GM18508 (cell line): Measurements from ENCODE around the gene DAAM1.

Experiments
- ATAC-seq: cut with Tn5 transposase; IDR thresholded peaks from one replicate; pipeline ENCODE4 v1.9.1; 2021; ENCODE audit warnings: moderate number of reproducible peaks; ENCODE audit not compliant: insufficient read depth, unreplicated experiment

Gene DAAM1

DNA sequence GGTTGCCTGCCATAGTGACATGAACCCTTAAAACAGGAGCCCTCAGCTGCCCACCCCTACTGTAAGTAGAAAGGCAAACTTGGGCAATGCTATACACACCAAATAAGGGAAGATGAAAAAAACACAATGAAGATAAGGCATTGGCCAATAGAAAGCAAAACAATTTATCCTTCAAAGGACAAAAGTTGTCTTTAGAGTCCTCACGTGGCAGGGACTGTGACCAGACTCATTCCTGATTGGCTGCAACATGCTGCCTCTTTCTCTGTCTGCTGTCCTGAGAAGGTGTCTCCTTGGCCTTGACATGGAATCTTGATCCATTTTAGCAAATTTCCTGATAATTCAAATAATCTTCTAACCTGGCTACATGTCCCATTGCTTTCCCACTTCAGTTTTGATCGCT is 144.8 kb downstream of the DAAM1 start:
- ATAC-seq: no peak

DNA sequence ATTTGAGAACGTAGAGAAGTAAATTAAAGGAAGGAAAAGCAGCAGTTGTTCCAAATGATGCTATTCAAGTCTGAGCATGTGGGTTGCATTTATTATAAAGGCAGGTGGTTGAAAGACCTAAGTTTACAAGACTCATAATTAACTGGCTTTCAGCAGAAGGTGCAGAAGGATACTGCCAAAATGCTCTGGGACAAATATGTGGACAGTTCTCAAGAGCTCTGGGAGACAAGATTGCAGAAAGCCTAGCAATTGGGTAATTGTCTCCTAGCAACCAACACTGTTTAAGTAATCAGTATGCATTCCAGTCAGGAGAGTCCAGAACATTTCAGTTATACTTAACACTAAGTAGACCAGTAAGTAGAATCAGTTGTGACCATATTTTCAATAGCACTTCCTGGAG is 145.2 kb downstream of the DAAM1 start:
- ATAC-seq: no peak

DNA sequence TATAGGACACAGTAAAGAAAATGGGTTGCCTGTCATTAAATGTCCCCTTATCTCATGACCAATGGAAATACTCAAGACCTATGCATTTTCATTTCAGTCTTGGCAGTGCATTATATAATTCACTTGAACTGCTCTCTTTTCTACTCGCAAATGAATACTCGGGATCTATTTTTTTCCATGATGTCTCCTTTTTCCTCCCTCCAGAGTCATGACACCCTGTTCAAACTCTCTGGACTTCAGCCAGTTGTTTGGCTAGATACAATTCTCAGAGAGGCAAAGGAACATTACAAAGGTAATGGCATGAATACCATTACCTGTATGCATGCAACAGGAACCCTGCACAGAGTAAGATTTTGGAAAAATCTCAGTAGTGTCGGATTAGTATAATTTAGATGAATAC is 145.8 kb downstream of the DAAM1 start:
- no peak for ATAC-seq

DNA sequence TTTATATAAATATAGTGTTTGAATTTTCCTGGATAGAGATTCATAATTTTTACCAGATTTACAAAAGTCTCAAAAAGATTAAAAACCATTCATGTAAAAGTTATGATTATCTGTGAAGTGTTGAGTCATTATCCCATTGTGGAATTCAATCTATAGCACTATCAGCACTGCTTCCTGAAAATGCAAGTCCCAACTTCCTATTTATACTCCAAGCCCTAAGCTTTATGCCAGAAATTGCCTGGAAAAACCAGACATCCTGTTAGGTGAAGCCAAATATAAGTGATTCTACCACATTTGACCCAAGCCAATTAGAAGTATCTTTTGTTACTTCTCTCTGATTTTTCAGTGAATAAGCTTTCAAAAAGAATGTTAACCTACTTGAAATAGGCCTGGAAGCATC is 147.6 kb downstream of the DAAM1 start:
- no peak for ATAC-seq

DNA sequence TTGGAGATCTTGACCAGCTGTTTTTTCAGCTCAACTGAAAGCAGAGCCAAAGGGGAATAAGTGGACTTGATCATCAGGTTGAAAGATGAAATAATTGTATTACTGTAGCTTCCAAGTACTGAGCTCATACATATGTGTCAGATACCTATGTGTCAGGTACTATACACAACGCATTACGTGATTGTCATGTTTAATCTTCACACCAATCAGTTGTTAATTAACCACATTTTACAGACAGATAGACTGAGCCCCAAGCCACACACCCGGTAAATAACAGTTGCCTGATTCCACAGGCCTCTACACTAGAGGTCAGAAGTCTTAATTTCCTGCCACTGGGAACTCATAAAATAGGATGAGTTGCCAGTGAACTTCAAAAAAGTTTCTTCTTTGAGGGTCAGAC is 148.2 kb downstream of the DAAM1 start:
- ATAC-seq: no peak

DNA sequence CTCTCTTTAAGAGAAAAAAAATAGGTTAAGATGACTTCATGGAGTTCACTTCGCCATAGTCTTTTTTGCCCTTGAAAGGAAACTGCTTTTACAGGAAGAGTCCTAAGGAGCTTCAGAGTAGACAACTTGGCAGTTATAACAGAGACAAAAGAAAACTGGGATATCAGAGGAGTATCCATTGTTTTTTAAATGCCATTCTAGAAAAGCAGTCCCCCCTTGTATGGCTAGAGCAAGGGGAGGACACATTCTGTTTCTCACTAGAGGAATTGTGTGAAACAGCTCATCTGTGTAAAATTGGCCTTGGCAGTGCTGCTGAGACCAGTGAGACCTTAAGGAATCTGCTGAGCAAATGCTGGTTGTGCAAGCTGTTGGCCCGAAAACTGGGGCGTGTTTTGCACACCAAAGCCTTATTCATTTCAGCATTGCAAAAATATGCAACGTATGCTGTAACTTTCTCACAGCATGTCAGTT is 148.7 kb downstream of the DAAM1 start:
- ATAC-seq: no peak

DNA sequence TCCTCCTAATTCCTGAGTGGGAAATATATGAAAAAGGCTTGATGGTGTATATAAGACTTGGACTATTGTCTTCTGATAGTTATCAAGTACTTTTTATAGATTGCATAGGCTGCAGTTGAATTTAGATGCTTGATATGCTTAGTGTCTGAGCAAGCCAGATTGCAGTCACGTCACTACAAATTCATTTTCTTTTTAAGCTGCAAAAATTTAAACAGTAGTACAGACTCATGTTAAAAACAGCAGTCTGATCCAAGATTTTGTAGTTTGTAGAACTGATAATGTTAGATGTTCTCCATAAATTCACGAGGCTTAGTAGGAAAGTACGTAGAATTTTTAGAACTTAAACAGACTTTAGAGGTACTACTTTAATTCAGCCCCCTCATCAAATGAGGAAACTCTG is 150.3 kb downstream of the DAAM1 start:
- ATAC-seq: no peak

DNA sequence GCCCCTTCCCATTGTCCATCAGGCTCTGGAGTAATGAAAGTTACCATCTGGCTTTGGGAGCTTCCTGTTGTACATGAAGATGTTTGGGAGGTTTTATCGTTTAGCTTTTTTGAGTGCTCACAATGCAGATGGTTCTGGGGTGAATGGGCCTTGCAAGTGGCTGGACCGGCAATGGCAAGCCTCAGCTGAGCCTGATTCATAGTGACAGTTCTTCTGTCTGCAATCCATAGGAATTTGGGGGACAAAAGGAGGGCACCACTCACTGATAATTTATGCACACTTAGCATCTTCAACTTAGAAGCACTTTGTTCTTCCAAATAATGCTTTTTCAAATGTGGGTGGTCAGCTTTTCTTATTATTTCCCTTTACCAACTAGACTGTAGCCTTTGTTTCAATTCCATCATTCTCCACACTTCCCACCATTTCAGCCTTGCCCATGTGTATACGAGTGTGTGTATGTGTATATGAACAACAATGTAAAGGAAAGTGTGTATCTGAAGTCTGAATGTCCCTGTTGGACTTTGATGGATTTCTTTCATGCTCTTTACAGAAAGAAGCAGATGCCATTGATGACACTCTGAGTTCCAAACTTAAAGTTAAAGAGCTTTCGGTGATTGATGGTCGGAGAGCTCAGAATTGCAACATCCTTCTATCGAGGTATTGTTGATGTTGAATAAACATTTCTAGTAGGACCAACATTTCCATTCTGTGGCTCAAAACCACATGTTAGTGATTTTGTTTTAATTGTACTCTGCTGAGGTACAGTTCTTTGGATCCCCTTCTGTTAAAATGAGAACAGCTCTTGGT is 151.3 kb downstream of the DAAM1 start:
- ATAC-seq: no peak

DNA sequence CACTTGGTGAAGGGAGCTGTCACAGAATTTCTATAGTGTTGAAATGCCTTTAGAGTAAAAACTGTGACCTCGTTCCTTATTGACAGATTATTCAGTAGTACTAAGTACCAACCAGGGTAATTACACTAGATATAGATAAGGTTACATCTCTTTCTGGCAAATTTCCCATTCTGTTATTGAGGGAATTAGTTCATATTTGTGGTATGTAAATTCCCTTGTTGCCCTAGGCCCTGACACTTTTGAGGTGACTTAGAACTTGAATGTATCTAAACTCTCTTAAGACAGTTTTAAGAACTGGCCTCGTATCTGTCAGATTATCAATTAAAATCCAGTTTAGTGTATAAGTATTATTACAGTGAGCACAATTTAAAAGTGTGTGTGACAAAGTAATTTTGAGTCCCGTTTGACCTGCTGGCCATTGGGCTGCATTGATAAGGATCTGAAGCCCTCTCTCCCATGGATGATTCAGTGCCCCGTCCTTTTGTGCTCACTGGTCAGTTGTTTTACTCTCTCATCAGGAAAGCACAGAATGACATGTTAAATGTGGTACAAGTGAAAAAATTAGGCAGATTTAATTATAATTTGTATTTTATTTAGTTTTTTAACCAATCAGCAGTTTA is 153.5 kb downstream of the DAAM1 start:
- ATAC-seq: no peak

DNA sequence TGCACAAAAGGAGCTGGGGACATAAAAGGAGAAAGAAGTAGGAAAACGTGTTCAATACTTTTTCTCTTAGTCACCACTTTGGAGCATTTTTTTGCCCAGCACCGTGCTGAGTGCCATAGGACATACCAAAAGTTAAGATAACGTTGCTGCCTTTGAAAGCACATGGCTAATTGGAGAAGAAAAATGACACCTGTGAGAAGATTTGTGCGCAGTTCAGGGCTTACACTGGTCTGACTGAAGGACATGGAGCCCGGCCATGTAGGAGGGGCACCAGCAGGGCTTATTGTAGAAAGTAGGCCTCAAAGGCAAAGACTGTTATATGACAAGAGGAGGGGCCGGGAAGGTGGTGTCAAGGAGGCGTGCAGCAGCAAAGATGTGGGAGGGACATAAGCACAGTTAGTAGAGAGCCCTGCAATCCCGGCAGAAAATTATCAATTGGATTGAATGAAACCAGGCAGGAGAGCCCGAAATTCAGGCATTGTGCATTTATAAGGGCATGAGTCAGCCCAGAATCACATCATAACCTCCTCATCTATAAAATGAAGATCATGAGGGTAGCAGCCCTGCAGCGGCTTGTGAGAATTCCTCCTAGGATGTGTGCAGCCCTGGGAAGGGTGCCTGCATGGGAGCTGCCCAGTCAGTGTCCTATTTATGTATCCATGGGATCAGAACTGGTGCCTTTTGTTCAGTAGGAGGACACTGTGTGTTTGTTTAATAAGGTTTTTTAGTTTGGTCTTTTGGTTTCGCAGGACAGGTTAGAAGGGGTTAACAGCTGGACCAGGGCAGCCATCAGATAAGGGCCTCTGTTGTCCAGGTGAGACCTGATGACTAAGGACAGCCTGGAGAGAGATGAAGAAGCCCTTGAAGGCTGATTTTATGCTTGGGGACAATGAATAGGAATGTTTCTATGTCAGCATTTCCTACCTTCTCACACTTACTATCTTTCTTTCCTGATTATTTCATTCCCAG is 154.3 kb downstream of the DAAM1 start:
- ATAC-seq: no peak

DNA sequence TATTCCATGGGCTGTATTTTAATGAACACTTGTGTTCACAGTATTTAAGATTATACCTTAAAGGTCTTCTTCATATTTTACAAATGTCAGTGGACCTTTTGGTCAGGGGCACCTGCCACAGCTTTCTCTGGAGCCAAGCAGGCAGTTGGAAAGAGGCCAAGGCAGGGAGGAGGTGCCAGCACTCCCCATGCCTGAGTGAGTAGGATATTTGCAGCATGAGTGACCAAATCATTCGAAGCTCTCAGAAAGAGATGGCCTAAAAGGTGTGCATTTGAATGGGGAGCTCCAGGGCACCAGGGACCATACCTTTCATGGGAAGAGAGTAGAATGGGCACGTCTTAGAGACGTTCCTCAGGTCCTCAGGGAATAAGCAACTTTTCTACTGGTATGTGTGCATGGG is 155.1 kb downstream of the DAAM1 start:
- no peak for ATAC-seq

DNA sequence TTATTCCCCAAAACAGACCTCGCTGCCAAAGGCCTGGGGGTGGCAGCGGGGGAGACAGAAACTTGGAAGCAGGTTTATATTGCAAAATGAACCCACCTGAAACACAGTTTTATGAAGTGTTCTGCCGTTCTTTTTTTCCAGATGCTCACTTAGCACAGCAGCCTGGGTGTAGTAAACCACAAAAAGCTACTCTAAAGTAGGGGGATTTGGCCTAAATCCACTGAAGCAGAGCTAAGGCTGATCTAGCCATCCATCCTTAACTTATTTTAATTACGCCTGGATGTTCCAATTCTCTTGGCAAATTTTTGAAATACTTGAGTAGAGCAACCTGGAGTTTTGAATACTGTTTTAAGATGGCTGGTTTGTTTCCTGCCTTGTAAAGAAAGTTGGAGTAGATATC is 155.5 kb downstream of the DAAM1 start:
- ATAC-seq: no peak

DNA sequence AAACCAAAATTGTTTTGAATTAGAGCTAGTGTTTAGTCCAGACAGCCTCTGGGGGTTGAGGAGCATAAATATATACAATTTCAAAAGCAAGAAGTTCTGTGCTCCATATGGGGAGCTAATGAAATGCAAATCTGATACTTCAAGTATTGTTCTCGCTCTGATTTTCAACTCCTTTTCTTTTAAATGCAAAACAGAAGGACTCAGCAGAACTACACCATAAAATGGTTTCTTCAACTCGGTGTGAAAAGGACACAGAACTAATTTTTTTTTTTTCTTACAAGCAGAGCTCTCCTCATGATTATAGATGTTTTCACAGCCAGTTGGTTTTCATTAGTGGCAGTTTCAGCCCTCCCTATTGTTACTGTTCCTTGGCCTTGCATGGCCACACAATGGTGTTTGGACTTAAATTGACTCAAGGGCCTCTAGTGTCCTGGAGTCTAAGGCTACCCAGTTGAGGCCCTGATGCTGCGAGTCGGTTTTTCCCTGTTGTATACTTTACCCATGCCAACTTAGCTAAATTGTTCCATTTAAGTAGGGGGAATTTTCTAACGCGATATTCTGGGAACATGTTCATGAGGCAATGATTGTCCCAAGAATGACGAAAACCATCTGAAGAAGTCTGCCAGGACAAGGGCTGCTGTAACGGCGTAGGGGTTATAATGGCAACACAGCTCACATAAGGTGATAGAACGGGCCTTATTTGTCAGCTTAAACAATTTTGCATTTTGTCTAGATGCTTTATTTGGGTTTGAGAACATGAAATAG is 156.4 kb downstream of the DAAM1 start:
- ATAC-seq: no peak

DNA sequence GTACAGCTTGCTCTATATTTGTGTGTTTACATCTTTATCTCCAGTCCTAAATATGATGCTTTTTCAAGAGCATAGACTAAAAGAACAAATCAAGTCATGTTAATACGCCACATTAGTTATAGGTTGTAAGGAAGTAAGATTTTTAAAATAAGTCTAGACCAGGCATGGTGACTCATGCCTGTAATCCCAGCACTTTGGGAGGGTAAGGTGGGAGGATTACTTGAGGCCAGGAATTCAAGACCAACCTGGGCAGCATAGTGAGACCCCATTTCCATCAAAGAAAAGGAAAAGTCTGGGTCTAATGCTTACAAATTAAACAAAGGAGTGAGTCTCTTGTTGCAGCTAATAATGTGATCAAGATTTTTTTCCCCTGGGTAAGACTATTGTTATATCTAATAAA is 157.9 kb downstream of the DAAM1 start:
- no peak for ATAC-seq

DNA sequence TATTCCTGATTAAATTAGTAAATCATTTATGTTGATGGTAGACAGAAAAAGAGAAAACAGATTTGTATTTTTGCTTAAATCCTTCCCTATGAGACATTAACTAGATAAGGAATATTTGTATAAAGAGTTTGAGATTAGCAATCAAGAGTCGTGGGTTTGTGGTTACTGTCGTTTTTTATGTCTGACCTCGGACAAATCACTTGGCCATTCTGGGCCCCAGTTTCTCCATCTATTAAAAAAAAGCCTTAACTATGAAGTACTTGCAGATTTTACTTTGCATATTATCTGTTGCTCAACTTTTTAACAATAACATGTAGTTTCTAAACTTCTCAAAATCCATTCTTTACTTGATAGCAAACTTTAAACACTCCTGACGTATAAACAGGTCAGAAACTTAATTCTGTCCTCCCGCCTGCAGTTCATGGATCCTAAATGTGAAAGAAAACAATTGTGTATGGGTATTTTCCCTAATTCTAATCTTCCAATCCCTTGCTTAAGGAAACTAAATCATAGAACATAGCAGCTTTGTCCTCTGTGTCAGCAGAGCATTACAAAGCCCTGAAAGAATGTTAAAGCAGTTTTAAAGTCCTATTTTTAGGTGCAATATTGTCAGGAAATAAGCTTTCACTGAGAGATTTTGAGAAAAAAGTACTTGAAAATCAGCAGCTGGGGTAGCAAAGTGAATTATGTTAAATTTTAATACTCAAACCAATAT is 158.5 kb downstream of the DAAM1 start:
- ATAC-seq: no peak

DNA sequence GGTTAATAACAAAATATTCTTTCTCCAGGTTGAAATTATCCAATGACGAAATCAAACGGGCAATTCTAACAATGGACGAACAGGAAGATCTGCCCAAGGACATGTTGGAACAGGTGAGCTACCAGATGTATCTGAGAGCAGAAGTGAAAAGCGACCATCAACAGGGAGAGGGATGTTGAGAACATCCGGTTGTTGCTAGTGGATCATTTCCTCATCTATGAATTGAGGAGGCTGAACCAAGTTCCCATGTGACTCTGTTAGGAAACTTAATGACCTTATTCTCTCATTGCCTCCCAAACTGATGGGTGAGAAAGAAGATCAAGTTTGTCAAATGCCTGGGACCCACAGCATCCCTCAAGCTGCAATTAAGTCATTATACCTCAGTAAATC is 159.0 kb downstream of the DAAM1 start:
- no peak for ATAC-seq

DNA sequence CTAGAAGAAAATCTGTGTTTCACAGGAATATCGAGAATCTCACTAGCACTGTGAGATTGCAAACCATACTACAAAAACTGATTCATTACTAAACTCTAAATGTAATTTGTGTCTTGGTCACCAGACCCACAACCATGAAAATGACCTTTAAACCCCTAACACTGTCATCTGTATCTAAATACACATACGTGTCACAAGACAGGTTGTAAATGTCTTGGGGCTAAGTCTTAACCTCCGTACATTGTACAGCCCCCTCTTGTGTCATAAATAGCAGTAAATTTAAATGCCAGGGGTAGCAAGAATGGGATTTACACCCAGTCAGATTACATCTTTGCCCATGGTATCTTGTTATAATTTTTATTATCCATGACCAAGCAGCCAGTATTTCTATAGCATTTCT is 159.4 kb downstream of the DAAM1 start:
- no peak for ATAC-seq

DNA sequence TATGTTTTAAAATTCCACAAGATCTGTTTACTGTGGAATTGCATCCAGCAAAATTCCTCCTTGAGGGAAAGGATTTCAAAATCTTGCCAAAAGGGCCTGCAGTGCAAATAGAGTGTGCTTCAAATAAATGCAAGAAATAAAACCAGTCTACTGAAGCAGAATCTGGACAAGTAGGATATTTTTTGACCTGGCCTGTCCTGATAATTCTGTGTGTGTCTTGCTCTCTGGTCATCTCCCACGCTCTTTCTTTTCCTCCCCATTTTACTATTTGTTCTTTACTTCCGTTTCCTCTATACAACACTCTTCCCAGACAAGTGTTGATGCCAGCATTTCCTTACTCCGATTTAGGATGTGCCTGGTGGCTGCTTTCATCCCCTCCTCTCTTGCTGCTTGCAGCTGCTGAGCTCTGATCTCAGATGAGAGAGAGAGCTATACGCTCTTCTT is 160.8 kb downstream of the DAAM1 start:
- ATAC-seq: no peak

DNA sequence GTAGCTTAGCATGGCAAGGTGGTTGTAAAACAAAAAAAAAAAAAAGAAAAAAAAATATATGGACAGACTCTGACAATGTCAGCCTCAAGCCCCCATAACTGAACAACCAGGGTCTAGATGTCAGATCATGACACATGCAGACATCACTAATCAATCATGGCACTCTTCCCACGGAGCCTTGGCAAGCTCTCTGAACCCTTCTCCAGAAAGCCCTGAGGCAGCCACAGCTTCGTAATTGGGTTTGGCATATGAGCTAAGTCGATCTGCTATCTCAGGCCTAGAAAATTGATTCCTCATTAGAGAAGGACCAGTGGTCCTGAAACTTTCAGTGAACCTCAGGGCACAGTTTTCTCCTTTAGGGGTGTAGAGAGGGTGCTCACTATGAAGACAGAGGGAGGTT is 164.5 kb downstream of the DAAM1 start:
- ATAC-seq: no peak

DNA sequence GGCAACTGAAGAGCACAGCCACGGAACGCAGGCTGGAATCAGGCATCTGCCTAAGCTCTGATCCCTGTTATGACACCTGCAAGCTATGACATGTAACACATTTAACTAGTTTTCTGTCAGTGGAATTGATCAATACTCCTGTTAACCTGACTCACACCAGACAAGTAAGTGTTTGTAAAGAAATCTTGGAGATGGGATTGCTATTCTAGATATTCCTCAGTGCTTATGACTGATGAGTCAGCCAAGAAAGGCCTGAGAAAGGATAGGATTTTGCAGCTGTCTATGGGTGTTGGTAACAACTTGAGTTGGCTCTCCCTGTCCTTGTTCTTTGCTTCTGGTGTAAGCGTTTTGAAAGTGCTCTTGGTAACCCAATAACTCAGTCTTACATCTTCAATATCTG is 166.2 kb downstream of the DAAM1 start:
- no peak for ATAC-seq
